Measurements from ENCODE around the gene PVRIG. TPM values are rescaled to one million over a fixed set of nuclear protein-coding genes. Genes with fewer than 3 reads are reported as not detected.
"Not testable (repeated sequence)": the region's sequence is repeated elsewhere in the genome, so short reads cannot be mapped to it uniquely, and the experiment has no call there.

Gene PVRIG
- total and polyA plus RNA-seq, 4 donors, result 0.41 to 1.6 (median 0.67) TPM

DNA sequence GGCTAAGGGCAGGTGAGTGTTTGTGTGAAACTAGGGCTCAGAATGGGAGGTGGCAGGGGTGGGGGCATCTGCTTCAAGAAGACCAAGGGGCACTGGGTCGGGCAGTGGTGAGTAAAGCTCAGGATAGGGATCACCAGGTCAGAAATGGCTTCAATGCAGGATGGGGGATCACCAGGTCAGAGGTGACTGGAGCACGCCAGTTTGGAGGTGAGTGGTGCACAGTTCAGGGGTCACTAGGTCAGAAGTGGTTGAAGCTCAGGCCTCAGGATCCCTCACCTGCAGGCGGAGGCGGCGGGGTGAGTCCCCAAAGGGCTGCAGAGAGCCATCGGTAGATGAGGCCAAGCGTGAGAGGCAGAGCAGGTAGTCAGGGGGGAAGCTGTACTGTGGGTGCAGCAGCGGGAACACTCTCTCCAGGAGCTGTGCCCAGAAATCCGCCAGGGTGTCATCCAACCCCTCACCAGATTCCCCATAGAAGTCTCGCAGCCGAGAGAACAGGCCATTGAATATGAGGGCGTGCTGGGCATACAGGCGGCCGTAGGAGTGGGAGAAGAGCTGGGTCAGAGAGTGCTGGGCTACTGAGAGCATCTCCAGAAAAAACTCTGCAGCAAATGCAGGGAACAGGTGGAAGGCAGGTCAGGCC lies 44.3 kb upstream of the PVRIG start:
- H3K9me3 ChIP-seq (ENCODE audit: control insufficient read depth in 4 of 4, insufficient read depth in 3 of 4, low read length in 3 of 4), result no peaks in the 10 kb centered on the region
- TF ChIP-seq CTCF (IDR thresholded peaks at IDR 0.05; ENCODE audit: control extremely low read depth, extremely low read depth), result no peak
- H3K4me1 ChIP-seq (ENCODE audit: control insufficient read depth in 5 of 5, insufficient read depth in 5 of 5, low read length in 5 of 5), result peaks cover 0 to 7% (median 0%) of the 10 kb centered on the region in 5 donors
- H3K27me3 ChIP-seq (ENCODE audit: control insufficient read depth in 3 of 3, insufficient read depth in 3 of 3, low read length in 2 of 3), result no peaks in the 10 kb centered on the region
- ATAC-seq (ENCODE audit: insufficient read depth, low FRiP score), result no peak
- no peak overlapping the region for H3K4me3 ChIP-seq
- H3K9ac ChIP-seq (ENCODE audit: insufficient read depth in 1 of 2, low read length in 2 of 2), result no peak overlapping the region
- no peak overlapping the region for H3K27ac ChIP-seq (ENCODE audit: low read depth in 1 of 2, low read length in 1 of 2)
- WGBS, 2 donors, result 96 to 97% methylated on average over 14 of the region's 14 CpGs
- no peaks in the 10 kb centered on the region for H3K36me3 ChIP-seq (ENCODE audit: control insufficient read depth in 4 of 4, insufficient read depth in 4 of 4, low read length in 4 of 4)
- peak in 1 of 3 donors; percentile 8 for DNase-seq

DNA sequence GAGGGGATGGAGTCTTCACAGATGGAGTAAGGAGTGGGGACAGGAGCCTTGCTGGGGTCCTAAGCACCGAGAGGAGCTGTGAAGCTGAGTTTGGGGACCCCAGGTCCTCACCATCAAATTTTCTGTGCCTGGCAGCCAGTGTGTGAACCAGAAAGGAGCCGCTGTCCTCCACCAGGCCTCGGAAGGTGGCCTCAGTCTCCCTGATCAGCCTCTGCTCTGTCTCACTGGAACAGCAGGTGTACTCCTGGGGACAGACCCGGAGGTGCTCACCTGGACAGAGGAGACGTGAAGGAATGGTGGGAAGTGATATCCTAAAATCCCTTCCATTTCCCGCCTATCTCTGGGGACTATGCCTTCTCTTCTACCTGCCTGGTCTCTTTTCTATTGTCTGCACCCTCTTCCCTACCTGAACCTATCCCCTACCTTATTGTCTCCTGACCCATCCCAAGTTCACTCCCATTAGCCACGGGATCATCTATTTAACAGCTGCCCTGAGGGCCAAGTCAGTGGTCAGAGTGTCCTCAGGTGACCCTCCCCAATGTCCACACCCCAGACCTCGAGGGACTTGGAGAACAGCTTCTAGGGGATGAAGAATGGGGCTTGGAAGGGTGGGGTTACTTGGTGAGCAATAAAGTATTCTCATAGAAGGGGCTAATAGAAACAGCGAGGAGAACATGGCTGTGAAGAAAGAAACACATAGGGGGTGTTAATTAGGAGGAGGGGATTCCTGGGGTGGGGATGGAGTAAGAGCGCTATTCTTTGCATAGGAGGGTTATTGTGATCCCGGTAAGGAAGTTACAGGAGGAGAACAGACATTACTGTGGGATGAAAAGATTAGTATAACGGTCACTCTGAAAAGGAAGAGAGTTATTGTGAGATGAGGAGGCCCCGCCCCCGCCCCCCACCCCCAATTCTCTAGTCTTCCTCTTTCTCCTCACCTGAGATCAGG lies 43.4 kb upstream of the PVRIG start:
- no peaks in the 10 kb centered on the region for H3K27me3 ChIP-seq (ENCODE audit: control insufficient read depth in 3 of 3, insufficient read depth in 3 of 3, low read length in 2 of 3)
- H3K36me3 ChIP-seq (ENCODE audit: control insufficient read depth in 4 of 4, insufficient read depth in 4 of 4, low read length in 4 of 4), result no peaks in the 10 kb centered on the region
- TF ChIP-seq CTCF (IDR thresholded peaks at IDR 0.05; ENCODE audit: control extremely low read depth, extremely low read depth), result no peak
- no peak for ATAC-seq (ENCODE audit: insufficient read depth, low FRiP score)
- H3K4me1 ChIP-seq (ENCODE audit: control insufficient read depth in 5 of 5, insufficient read depth in 5 of 5, low read length in 5 of 5), result peaks cover 0 to 7% (median 0%) of the 10 kb centered on the region in 5 donors
- no peak overlapping the region for H3K27ac ChIP-seq (ENCODE audit: low read depth in 1 of 2, low read length in 1 of 2)
- DNase-seq, result peak in 1 of 3 donors; percentile 10
- 50 to 55% methylated on average over 14 of the region's 14 CpGs for WGBS, 2 donors
- no peaks in the 10 kb centered on the region for H3K9me3 ChIP-seq (ENCODE audit: control insufficient read depth in 4 of 4, insufficient read depth in 3 of 4, low read length in 3 of 4)
- H3K4me3 ChIP-seq, result peak overlapping the region; percentile 14
- H3K9ac ChIP-seq (ENCODE audit: insufficient read depth in 1 of 2, low read length in 2 of 2), result no peak overlapping the region

DNA sequence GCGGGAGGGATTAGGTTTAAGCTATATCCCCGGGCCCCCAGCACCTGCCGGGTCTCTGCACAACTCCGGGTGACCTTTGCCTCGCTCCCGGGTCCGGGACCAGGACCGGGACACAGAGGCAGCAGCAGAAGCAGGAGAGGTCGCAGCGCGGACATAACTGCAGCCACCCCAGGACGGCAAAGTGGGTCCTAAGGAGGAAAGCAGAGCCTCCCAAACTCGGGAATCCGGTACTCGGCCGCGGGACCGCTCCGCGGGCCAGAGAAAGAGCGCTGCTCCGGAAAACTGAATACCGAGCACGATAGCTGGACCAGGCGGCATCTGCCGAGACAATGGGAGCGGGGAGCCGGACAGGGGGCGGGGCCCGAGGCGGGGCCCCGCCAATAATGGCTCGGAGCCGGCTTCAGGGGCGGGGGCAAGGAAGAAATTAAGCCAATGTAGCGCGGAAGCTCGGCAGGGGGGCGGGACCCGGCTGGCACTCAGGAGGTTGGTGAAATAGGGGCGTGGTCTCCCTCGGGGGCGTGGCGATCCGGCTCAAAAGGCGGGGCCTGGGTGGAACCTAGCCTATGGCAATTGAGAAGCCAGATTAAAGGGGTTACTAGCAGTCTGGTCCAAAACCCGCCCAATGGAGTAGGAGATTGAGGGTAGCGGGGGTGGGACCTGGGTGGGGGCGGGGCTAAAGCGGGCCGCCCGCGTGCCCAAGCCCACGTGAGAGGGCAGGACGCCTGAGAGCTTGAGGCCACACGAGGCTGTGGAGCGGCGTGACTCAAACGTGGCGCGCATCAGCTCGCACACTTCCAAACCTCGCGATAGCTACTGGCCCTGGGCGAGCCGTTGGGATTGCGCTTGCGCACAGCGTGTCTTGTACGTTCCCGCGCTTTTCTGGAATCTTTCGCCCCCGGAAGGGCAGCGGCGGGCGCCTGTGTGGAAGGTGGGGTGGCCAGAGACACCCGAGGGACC lies 42.4 kb upstream of the PVRIG start, which contains the start of the genes GPC2 and STAG3:
TSS of gene GPC2 (minus strand) at position 337 of the 957 bp plus-strand sequence. CDS start at position 155, 182 bp downstream.
TSS of gene STAG3 (plus strand) at position 874 of the 957 bp plus-strand sequence. CDS start 2,639 bp downstream, outside the sequence.
- peak; percentile 95 for ATAC-seq (ENCODE audit: insufficient read depth, low FRiP score)
- DNase-seq, result peak; percentile 96 to 98 (median 97)
- Histone ChIP-seq H3K9me3 (ENCODE audit: control insufficient read depth in 4 of 4, insufficient read depth in 3 of 4, low read length in 3 of 4) (no peaks in the 10 kb centered on the region), H3K36me3 (ENCODE audit: control insufficient read depth in 4 of 4, insufficient read depth in 4 of 4, low read length in 4 of 4) (no peaks in the 10 kb centered on the region), H3K27me3 (ENCODE audit: control insufficient read depth in 3 of 3, insufficient read depth in 3 of 3, low read length in 2 of 3) (no peaks in the 10 kb centered on the region), H3K4me3 (peak within 1 kb of the TSS; percentile 14), H3K9ac (ENCODE audit: insufficient read depth in 1 of 2, low read length in 2 of 2) (no peak within 1 kb of the TSS), H3K27ac (ENCODE audit: low read depth in 1 of 2, low read length in 1 of 2) (no peak within 1 kb of the TSS), H3K4me1 (ENCODE audit: control insufficient read depth in 5 of 5, insufficient read depth in 5 of 5, low read length in 5 of 5) (peaks cover 0 to 7% (median 0%) of the 10 kb centered on the region in 5 donors)
- WGBS, 2 donors, result 3 to 5% methylated on average over 76 to 78 of the region's 78 CpGs
- TF ChIP-seq CTCF (IDR thresholded peaks at IDR 0.05; ENCODE audit: control extremely low read depth, extremely low read depth), result no peak

- H3K9me3 ChIP-seq (ENCODE audit: control insufficient read depth in 4 of 4, insufficient read depth in 3 of 4, low read length in 3 of 4); H3K36me3 ChIP-seq (ENCODE audit: control insufficient read depth in 4 of 4, insufficient read depth in 4 of 4, low read length in 4 of 4); H3K4me3 ChIP-seq; DNase-seq; H3K4me1 ChIP-seq (ENCODE audit: control insufficient read depth in 5 of 5, insufficient read depth in 5 of 5, low read length in 5 of 5); H3K27me3 ChIP-seq (ENCODE audit: control insufficient read depth in 3 of 3, insufficient read depth in 3 of 3, low read length in 2 of 3); H3K27ac ChIP-seq (ENCODE audit: low read depth in 1 of 2, low read length in 1 of 2); H3K9ac ChIP-seq (ENCODE audit: insufficient read depth in 1 of 2, low read length in 2 of 2); ATAC-seq (ENCODE audit: insufficient read depth, low FRiP score): not testable (repeated sequence)
- WGBS, 2 donors, result 98 to 99% methylated on average over 3 of the region's 3 CpGs
Measured at GRCh38 chr7:100180084-100180483, 39.7 kb upstream of the PVRIG start.

GRCh38 chr7:100182616-100183015 lies 37.1 kb upstream of the PVRIG start:
- H3K27me3 ChIP-seq (ENCODE audit: control insufficient read depth in 3 of 3, insufficient read depth in 3 of 3, low read length in 2 of 3); ATAC-seq (ENCODE audit: insufficient read depth, low FRiP score); H3K27ac ChIP-seq (ENCODE audit: low read depth in 1 of 2, low read length in 1 of 2); H3K36me3 ChIP-seq (ENCODE audit: control insufficient read depth in 4 of 4, insufficient read depth in 4 of 4, low read length in 4 of 4); H3K4me1 ChIP-seq (ENCODE audit: control insufficient read depth in 5 of 5, insufficient read depth in 5 of 5, low read length in 5 of 5); H3K9ac ChIP-seq (ENCODE audit: insufficient read depth in 1 of 2, low read length in 2 of 2); H3K4me3 ChIP-seq; DNase-seq; H3K9me3 ChIP-seq (ENCODE audit: control insufficient read depth in 4 of 4, insufficient read depth in 3 of 4, low read length in 3 of 4): not testable (repeated sequence)
- WGBS, 2 donors, result 88% methylated on average over 6 of the region's 6 CpGs
